Cardiac muscle cell (in vitro differentiated cells and primary cell): ENCODE data around the gene TSSK3. TPM values are rescaled to one million over a fixed set of nuclear protein-coding genes. Genes with fewer than 3 reads are reported as not detected.

Experiments
- DNase-seq, 2 donors: peaks; one replicate each; pipeline versions ENCODE4 v3.0.0 to v3.0.0-alpha.2; 2010 to 2017; ENCODE audit warnings: low read depth in 1 of 2, low spot score in 1 of 2
- H3K27ac ChIP-seq: fragments of 200-600 bp; sonication (generic); 2 replicates; pipeline ENCODE4 v1.5.1; 2016
- H3K27me3 ChIP-seq: fragments of 200-600 bp; sonication (generic); 2 replicates; pipeline ENCODE4 v1.6.0; 2016; ENCODE audit warnings: control low read depth
- H3K36me3 ChIP-seq: fragments of 200-600 bp; sonication (generic); 2 replicates; pipeline ENCODE4 v1.5.1; 2016; ENCODE audit warnings: control low read depth
- H3K4me1 ChIP-seq: fragments of 200-600 bp; sonication (generic); 2 replicates; pipeline ENCODE4 v1.8.1; 2017; ENCODE audit warnings: low read depth, mild to moderate bottlenecking, mixed run types
- H3K4me3 ChIP-seq: fragments of 200-600 bp; sonication (generic); 2 replicates; pipeline ENCODE4 v1.5.1; 2016; ENCODE audit warnings: mild to moderate bottlenecking
- H3K9me3 ChIP-seq: fragments of 200-600 bp; sonication (generic); 2 replicates; pipeline ENCODE4 v1.5.1; 2017; ENCODE audit warnings: low read depth, mild to moderate bottlenecking, control low read depth
- polyA plus RNA-seq: library from polyadenylated mRNA; unstranded; fragments of >200 nt; fragmentation: Nextera tagmentation; extraction: Ambion mirVana; gene quantifications from 2 replicates; pipeline ENCODE4 v1.2.1, GENCODE V29; 2016
- total RNA-seq: library from RNA; depleted of rRNA; stranded (reverse); fragments of >200 nt; gene quantifications from 2 replicates; pipeline ENCODE4 v1.2.3, GENCODE V29; 2016
- TF ChIP-seq, protein P1 (sequence below): IDR thresholded peaks from 2 replicates; pipeline ENCODE4 v1.5.1; 2012; ENCODE audit warnings: low read depth, mild to moderate bottlenecking, low read length

The TSSK3 gene
- total and polyA plus RNA-seq, 2 experiments from 2014 or later, result 4.5 to 8.0 TPM

DNA sequence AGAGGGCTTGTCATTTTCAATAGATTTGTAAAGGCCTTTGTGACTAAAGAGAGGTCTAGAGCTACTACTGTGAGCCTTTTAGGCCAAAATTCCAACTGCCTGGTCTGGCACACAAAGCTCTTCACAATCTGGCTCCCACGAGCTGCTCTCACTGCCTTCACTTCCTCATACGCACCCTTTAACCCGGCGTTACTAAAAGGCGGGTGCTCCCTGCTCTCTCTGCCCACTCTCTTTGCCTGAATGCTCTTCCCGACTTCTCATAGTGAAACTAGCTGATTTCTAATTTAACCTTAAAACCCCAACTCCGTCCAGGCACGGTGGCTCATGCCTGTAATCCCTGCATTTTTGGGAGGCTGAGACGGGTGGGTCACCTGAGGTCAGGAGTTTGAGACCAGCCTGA is 17.7 kb downstream of the TSSK3 start:
- Histone ChIP-seq H3K9me3 (no peaks in the 10 kb centered on the region), H3K4me1 (no peaks in the 10 kb centered on the region), H3K4me3 (no peak overlapping the region), H3K27ac (no peak overlapping the region), H3K27me3 (no peaks in the 10 kb centered on the region), H3K36me3 (peaks cover 70% of the 10 kb centered on the region)
- TF ChIP-seq, protein P1, sequence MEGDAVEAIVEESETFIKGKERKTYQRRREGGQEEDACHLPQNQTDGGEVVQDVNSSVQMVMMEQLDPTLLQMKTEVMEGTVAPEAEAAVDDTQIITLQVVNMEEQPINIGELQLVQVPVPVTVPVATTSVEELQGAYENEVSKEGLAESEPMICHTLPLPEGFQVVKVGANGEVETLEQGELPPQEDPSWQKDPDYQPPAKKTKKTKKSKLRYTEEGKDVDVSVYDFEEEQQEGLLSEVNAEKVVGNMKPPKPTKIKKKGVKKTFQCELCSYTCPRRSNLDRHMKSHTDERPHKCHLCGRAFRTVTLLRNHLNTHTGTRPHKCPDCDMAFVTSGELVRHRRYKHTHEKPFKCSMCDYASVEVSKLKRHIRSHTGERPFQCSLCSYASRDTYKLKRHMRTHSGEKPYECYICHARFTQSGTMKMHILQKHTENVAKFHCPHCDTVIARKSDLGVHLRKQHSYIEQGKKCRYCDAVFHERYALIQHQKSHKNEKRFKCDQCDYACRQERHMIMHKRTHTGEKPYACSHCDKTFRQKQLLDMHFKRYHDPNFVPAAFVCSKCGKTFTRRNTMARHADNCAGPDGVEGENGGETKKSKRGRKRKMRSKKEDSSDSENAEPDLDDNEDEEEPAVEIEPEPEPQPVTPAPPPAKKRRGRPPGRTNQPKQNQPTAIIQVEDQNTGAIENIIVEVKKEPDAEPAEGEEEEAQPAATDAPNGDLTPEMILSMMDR, result no peak
- no peak for DNase-seq

GRCh38 chr1:32386676-32387392 is 24.5 kb downstream of the TSSK3 start:
- no peak for DNase-seq
- TF ChIP-seq, protein P1, result no peak
- Histone ChIP-seq H3K9me3 (no peaks in the 10 kb centered on the region), H3K27ac (no peak overlapping the region), H3K27me3 (no peaks in the 10 kb centered on the region), H3K4me1 (no peaks in the 10 kb centered on the region), H3K4me3 (no peak overlapping the region), H3K36me3 (peaks cover 53% of the 10 kb centered on the region)

GRCh38 chr1:32388641-32389040 is 26.3 kb downstream of the TSSK3 start:
- peak in 1 of 2 donors; percentile 54 for DNase-seq
- TF ChIP-seq, protein P1, result no peak
- Histone ChIP-seq H3K36me3 (peaks cover 40% of the 10 kb centered on the region), H3K4me1 (peaks cover 7% of the 10 kb centered on the region), H3K4me3 (no peak overlapping the region), H3K27ac (no peak overlapping the region), H3K9me3 (no peaks in the 10 kb centered on the region), H3K27me3 (no peaks in the 10 kb centered on the region)

- Histone ChIP-seq H3K4me1 (peaks cover 7% of the 10 kb centered on the region), H3K4me3 (no peak overlapping the region), H3K36me3 (peaks cover 19% of the 10 kb centered on the region), H3K27me3 (no peaks in the 10 kb centered on the region), H3K9me3 (no peaks in the 10 kb centered on the region), H3K27ac (no peak overlapping the region)
- TF ChIP-seq, protein P1, result no peak
- no peak for DNase-seq
Measured at GRCh38 chr1:32390904-32391870, 28.8 kb downstream of the TSSK3 start.

DNA sequence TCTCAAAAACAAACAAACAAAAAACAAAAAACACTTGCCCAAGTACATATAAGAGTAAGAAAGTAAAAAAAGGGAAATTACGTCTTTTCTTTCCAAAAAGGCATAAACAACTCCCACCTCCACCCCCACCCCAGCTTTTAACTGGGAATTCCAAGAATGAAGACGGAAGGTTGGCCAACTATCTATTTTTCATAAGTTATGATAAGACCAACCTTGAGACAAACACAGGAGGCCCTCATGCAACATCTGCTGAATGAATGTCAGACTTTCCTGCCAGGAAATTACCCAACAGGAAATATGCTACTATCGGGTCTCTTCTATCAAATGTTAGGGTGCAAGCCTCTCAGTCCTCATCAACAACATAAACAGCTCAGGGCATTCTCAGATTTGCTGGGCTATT is 30.0 kb downstream of the TSSK3 start:
- no peak overlapping the region for H3K27ac ChIP-seq
- DNase-seq, result peak in 1 of 2 donors; percentile 81
- H3K9me3 ChIP-seq, result no peaks in the 10 kb centered on the region
- TF ChIP-seq, protein P1, result no peak
- peaks cover 7% of the 10 kb centered on the region for H3K4me1 ChIP-seq
- H3K4me3 ChIP-seq, result no peak overlapping the region
- no peaks in the 10 kb centered on the region for H3K27me3 ChIP-seq
- peaks cover 10% of the 10 kb centered on the region for H3K36me3 ChIP-seq
